Stimulated activated CD4-positive, alpha-beta T cell treated with anti-CD3 and anti-CD28 coated beads, Interleukin-1b, Interleukin-23, amount 100 ng/mL, for 1 hour (primary cell): ENCODE data around the gene PDCD1.
"Not testable (repeated sequence)": the region's sequence is repeated elsewhere in the genome, so short reads cannot be mapped to it uniquely, and the experiment has no call there.

Experiments
- DNase-seq, 2 donors: peaks; one replicate each; pipeline ENCODE4 v3.0.0-alpha.2; 2020; ENCODE audit warnings: low read depth in 2 of 2

PDCD1 gene

DNA sequence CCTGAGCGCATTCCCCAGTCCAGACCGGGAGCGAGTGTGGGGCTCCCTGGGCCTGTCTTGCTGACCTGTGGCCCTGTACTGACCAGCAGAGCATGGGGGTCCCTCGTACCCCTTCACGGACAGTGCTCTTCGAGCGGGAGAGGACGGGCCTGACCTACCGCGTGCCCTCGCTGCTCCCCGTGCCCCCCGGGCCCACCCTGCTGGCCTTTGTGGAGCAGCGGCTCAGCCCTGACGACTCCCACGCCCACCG lies 44.4 kb downstream of the PDCD1 start:
- DNase-seq: no peak

DNA sequence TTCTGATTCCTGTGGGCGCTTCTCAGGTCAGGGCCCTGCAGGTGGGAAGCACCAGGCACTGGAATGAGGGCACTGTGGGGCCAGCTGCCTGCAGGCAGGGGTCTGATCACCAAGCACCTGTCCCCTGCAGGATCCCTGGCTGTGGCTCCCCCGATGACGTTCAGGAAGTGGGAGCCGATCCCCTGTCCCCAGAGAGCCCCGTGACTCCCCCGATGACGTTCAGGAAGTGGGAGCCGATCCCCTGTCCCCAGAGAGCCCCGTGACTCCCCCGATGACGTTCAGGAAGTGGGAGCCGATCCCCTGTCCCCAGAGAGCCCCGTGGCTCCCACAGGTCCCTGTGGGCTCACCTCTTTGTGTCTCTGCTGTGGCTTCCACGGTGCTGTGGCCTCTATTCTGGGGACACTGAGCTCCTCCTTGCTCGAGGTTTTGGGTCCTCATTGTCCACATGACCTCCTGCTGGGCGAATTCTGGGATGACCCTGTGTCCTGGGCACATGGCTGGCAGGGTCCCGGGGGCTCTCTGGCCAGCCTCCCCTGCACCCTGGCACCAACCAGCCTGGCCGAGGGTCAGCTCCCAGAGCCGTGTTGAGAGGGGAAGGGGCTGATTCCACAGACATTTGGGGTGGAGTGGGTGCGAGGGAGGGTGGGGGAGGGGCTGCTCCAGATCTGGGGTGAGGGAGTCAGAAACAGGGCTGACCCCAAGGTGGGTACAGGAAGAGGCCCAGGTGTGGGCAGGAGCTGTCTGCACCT lies 44.9 kb downstream of the PDCD1 start:
- DNase-seq: no peak

- no peak for DNase-seq
Observed at GRCh38 chr2:241812730-241813643, 45.7 kb downstream of the PDCD1 start.

GRCh38 chr2:241811952-241812729 lies 46.6 kb downstream of the PDCD1 start:
- no peak for DNase-seq

DNA sequence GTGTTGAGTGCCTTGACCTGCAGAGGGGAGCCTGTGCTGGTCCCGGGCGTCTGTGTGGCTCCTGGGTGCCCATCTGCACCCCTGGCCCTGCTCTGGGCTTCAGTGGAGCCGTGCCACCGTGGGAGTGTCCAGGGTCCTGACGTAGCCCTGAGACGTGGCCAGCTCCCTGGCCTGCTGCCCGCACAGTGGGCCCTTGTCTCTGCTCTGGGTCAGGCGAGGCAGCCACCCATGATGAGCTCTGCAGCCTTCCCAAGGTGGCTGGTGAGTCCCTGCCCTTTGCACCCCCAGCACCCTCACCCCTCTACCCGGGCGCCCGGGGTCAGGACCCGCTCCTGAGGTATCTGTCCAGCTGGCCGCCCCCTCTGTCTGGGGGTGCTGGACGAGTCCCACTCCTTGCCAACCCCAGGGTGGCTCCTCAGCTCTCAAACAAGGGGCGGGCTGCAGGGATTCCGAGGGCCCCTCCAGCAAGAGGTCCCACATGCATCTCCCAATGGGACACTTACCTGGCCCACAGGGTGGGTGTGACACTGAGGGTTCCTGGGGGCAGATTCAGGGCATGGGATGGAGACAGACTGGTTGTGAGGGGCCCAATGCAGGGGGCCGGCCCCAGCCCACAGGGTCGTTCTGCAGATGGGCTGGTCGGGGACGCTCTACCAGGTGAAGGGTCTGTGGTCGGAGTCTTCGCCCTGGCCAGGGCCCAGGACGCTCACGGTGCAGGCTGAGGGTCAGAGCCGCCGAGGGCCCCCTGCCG lies 47.3 kb downstream of the PDCD1 start:
- no peak for DNase-seq

DNA sequence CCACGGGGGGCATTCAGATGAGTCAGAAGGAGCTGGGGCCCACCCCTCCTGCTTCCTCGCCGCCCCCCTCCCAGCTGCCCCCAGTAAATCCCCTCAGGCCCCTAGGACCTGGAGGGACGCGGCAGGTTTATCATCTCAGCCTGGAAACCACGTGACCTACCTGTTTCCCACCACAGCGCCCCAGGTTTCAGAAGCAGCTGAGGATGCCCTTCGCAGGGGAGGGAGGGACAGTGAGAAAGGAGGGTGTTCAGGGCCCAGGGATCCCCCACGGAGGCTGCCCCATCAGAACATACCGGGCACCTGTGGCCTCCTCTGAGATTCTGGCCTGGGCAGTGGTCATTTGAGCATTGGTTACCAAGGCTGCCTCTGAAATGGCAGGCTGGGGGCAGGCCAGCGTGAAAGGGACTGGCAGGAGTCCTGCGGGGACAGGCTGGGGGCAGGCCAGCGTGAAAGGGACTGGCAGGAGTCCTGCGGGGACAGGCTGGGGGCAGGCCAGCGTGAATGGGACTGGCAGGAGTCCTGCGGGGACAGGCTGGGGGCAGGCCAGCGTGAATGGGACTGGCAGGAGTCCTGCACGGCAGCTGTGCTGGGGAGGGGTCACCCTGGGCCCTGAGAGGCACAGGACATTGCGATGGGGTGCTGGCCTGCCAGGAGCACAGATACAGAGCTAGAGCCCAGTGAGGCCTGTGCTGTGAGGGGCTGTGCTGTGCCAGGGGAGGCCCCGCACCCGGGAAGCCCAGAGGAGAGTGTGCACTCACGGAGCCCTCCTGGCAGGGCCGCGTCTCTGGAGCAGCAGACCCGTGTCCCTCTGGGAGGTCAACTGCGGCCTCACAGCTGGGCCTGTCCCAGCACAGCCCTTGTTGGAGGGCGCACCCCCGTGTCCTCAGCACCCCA lies 48.1 kb downstream of the PDCD1 start:
- no peak for DNase-seq

DNA sequence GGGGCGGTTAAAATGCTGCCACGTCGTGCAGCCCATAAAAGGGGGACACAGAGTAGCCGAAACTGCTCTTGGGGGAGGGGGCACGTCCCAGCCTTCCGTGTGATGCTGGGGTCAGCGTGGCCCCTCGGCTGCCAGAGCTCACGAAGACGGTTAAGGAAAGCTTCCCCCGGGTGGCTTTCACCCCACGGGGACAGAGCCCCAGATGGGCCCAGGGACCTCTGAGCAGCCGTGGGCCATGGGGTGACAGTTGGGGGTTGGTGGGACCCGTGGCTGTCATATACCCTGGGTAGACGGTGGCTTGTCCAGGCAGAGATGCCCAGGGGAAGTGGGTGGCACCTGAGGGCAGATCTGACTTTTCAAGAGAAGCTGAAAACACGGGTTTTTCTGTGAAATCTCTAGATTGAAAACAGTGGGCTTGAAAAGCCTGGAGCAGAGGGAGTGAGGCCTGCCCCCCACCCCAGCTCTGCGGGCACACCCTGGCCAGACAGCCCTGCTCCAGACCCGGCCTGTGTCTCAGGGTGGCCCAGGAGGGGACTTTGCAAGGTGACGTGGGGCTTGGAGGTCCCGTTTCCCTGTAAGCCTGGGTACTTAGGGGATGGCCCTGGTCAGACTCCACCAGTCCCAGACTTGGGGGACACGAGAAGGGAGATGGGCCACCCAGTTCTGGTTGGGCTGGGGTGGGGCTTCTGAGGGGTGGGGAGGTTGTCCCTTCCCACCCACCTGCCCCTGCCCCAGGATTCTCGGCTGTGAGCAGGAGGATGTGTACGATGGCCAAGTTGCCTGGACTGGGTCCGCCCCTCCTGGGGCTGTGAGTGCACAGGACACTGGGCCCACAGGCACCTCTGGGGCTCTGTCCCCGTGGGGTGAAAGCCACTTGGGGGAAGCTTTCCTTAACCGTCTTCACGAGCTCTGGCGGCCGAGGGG lies 49.0 kb downstream of the PDCD1 start:
- DNase-seq: no peak

- no peak for DNase-seq
Observed at GRCh38 chr2:241808721-241809382, 49.8 kb downstream of the PDCD1 start, which contains the start of gene NEU4. TSS of gene NEU4 (plus strand) at chr2:241809193. CDS start at chr2:241814485, 5,292 bp downstream.

GRCh38 chr2:241808051-241808720 lies 50.5 kb downstream of the PDCD1 start:
- no peak for DNase-seq

DNA sequence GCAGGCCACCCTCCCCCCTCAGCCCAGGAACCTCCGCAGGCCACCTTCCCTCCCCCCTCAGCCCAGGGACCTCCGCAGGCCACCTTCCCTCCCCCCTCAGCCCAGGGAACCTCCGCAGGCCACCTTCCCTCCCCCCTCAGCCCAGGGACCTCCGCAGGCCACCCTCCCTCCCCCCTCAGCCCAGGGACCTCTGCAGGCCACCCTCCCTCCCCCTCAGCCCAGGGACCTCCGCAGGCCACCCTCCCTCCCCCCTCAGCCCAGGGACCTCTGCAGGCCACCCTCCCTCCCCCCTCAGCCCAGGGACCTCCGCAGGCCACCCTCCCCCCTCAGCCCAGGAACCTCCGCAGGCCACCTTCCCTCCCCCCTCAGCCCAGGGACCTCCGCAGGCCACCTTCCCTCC lies 52.5 kb downstream of the PDCD1 start:
- DNase-seq: not testable (repeated sequence)

- DNase-seq: no peak
Observed at GRCh38 chr2:241804326-241805229, 54.1 kb downstream of the PDCD1 start.

DNA sequence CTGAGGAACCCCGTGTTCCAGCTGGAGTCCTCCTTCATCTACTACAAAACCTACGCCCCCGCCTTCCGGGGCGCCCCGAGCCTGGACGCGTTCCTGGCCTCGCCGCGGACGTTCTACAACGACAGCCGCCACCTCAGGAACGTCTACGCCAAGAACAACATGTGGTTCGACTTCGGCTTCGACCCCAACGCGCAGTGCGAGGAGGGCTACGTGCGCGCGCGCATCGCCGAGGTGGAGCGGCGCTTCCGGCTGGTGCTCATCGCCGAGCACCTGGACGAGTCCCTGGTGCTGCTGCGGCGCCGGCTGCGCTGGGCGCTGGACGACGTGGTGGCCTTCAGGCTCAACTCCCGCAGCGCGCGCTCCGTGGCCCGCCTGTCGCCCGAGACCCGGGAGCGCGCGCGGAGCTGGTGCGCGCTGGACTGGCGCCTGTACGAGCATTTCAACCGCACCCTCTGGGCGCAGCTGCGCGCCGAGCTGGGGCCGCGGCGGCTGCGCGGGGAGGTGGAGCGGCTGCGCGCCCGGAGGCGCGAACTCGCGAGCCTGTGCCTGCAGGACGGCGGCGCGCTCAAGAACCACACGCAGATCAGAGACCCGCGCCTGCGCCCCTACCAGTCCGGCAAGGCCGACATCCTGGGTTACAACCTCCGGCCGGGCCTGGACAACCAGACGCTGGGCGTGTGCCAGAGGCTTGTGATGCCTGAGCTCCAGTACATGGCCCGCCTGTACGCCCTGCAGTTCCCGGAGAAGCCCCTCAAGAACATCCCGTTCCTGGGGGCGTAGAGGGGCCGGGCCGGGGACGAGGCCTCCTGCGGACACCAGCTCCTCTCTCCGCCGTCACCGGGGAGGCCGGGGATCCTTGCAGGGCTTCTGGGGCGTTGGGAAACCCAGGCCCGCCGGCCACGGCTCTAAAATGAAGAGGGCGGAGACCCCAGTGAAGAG lies 55.0 kb downstream of the PDCD1 start:
- DNase-seq: no peak

GRCh38 chr2:241802421-241803318 lies 56.0 kb downstream of the PDCD1 start:
- no peak for DNase-seq

DNA sequence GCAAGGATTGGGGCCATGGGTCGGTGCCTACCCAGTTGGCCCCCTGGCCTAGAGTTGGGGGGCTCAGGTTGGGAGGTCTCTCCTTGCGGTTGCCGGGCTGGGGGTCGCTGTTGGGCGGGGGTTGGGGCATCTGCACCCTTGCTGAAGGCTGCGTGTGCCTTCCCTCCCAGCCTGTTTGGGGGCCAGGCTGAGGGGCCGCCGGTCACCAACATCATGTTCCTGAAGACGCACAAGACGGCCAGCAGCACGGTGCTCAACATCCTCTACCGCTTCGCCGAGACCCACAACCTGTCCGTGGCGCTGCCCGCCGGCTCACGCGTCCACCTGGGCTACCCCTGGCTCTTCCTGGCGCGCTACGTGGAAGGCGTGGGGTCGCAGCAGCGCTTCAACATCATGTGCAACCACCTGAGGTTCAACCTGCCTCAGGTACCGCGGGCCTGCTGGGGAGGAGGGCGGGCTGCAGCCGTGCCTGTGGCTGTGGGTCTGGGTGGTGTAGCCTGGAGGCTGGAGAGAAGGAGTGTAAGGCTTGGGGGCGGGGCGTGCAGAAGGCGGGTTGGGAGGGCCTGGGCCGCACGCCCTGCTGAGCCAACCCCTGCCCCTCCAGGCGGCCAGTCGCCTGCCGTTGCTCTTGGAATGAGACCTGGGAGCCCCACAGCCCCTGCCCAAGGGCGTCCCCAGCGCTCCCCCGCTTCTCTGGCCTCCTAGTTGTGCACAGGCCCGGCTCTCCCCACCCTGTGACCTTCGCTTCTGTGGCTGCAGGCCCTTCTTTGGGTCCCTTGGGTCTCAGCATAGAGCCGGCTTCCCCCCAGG lies 56.9 kb downstream of the PDCD1 start:
- no peak for DNase-seq
